CD8-positive, alpha-beta memory T cell (primary cell): ENCODE results near the gene ABCB10. TPM values are rescaled to one million over a fixed set of nuclear protein-coding genes. Genes with fewer than 3 reads are reported as not detected.

Source experiments
- CTCF ChIA-PET: fragments of 350-600 bp; sonication (Branson Sonifier 250); formaldehyde crosslinking; loops from one replicate; lab custom pipeline; 2021; ENCODE audit warnings: antibody characterized with exemption; lab: Charles Lee
- POLR2A ChIA-PET: fragments of 350-600 bp; sonication (Branson Sonifier 250); formaldehyde crosslinking; loops from one replicate; lab custom pipeline; 2021; ENCODE audit warnings: antibody characterized with exemption; lab: Charles Lee
- DNase-seq, 5 donors: peaks; one replicate each; pipeline versions ENCODE4 v3.0.0 to v3.0.0-alpha.2; 2020 to 2022; ENCODE audit warnings: mixed read lengths in 1 of 5
- H3K27ac ChIP-seq: one replicate; pipeline ENCODE4 v1.7.0; 2013; ENCODE audit warnings: low read depth, mild to moderate bottlenecking, low read length, moderate library complexity
- H3K27me3 ChIP-seq: 2 replicates; pipeline ENCODE4 v1.7.0; 2013; ENCODE audit warnings: low read length, mild to moderate bottlenecking; ENCODE audit not compliant: insufficient read depth, poor library complexity, severe bottlenecking
- H3K36me3 ChIP-seq: 2 replicates; pipeline ENCODE4 v1.7.0; 2013; ENCODE audit warnings: mild to moderate bottlenecking, low read length, moderate library complexity; ENCODE audit not compliant: insufficient read depth
- H3K4me1 ChIP-seq: 2 replicates; pipeline ENCODE4 v1.7.0; 2013; ENCODE audit warnings: mild to moderate bottlenecking, low read length, moderate library complexity; ENCODE audit not compliant: insufficient read depth
- H3K4me3 ChIP-seq: 2 replicates; pipeline ENCODE4 v1.7.0; 2013; ENCODE audit warnings: mild to moderate bottlenecking, low read length
- H3K9me3 ChIP-seq: 2 replicates; pipeline ENCODE4 v1.7.0; 2013; ENCODE audit warnings: mild to moderate bottlenecking, low read length
- H3K27ac Mint-ChIP-seq, 8 donors: one replicate each; pipeline ENCODE4 v1.8.0; 2020 to 2021; ENCODE audit warnings: mixed read lengths in 8 of 8, mild to moderate bottlenecking in 6 of 8, inconsistent platforms in 3 of 8, moderate library complexity in 3 of 8
- H3K27me3 Mint-ChIP-seq, 2 donors: one replicate each; pipeline ENCODE4 v1.8.0; 2020 to 2021; ENCODE audit warnings: mixed read lengths in 2 of 2, mild to moderate bottlenecking in 1 of 2, moderate library complexity in 1 of 2
- H3K36me3 Mint-ChIP-seq, 3 donors: one replicate each; pipeline ENCODE4 v1.8.0; 2020 to 2021; ENCODE audit warnings: mixed read lengths in 3 of 3, inconsistent platforms in 1 of 3, mild to moderate bottlenecking in 1 of 3
- H3K4me1 Mint-ChIP-seq, 3 donors: one replicate each; pipeline ENCODE4 v1.8.0; 2020 to 2021; ENCODE audit warnings: mixed read lengths in 3 of 3, inconsistent platforms in 1 of 3, mild to moderate bottlenecking in 1 of 3
- H3K4me3 Mint-ChIP-seq, 7 donors: one replicate each; pipeline ENCODE4 v1.8.0; 2020 to 2021; ENCODE audit warnings: mixed read lengths in 7 of 7, mild to moderate bottlenecking in 6 of 7, moderate library complexity in 4 of 7, inconsistent platforms in 2 of 7
- H3K9me3 Mint-ChIP-seq, 5 donors: one replicate each; pipeline ENCODE4 v1.8.0; 2020 to 2022; ENCODE audit warnings: mixed read lengths in 5 of 5, mild to moderate bottlenecking in 3 of 5, moderate library complexity in 2 of 5, inconsistent platforms in 1 of 5
- polyA plus RNA-seq: library from polyadenylated mRNA; unstranded; fragments of 300-500 nt; fragmentation: Illumina TruSeq; gene quantifications from one replicate; pipeline ENCODE4 v1.2.3, GENCODE V29; 2021
- total RNA-seq, 2 experiments: library from RNA; stranded (reverse); gene quantifications; one replicate each; pipeline ENCODE4 v1.2.3, GENCODE V29; 2021

Gene ABCB10
- total and polyA plus RNA-seq, 3 experiments from 2014 or later, result 11.1 to 48.0 (median 42.7) TPM

- no peak overlapping the region for H3K4me3 ChIP-seq
These were observed 20.7 kb upstream of the ABCB10 start for GRCh38 chr1:229579059-229579673.

GRCh38 chr1:229578168-229579058 is 19.9 kb upstream of the ABCB10 start:
- POLR2A ChIA-PET, result no interaction called here
- peaks cover 3% of the 10 kb centered on the region for H3K27me3 ChIP-seq
- peaks cover 4 to 14% of the 10 kb centered on the region in 2 donors for H3K27me3 Mint-ChIP-seq
- no peak for DNase-seq
- H3K36me3 Mint-ChIP-seq, result no peaks in the 10 kb centered on the region
- H3K4me1 ChIP-seq, result no peaks in the 10 kb centered on the region
- no peaks in the 10 kb centered on the region for H3K36me3 ChIP-seq
- CTCF ChIA-PET, result no interaction called here
- H3K27ac ChIP-seq, result no peak overlapping the region
- H3K4me3 Mint-ChIP-seq, result no peak overlapping the region
- peak overlapping the region in 1 of 8 donors; percentile 7 for H3K27ac Mint-ChIP-seq
- H3K4me1 Mint-ChIP-seq, result no peaks in the 10 kb centered on the region
- no peaks in the 10 kb centered on the region for H3K9me3 ChIP-seq
- H3K4me3 ChIP-seq, result no peak overlapping the region
- H3K9me3 Mint-ChIP-seq, result no peaks in the 10 kb centered on the region

More at GRCh38 chr1:229579059-229579673, 20.7 kb upstream of the ABCB10 start:
- CTCF ChIA-PET, result no interaction called here
- Histone ChIP-seq H3K4me1 (no peaks in the 10 kb centered on the region), H3K27ac (no peak overlapping the region), H3K9me3 (no peaks in the 10 kb centered on the region), H3K27me3 (peaks cover 3% of the 10 kb centered on the region), H3K36me3 (no peaks in the 10 kb centered on the region)
- POLR2A ChIA-PET, result no interaction called here
- no peaks in the 10 kb centered on the region for H3K36me3 Mint-ChIP-seq
- peaks cover 4 to 9% of the 10 kb centered on the region in 2 donors for H3K27me3 Mint-ChIP-seq
- no peaks in the 10 kb centered on the region for H3K9me3 Mint-ChIP-seq
- DNase-seq, result no peak
- peak overlapping the region in 2 of 8 donors; percentile 7 to 11 for H3K27ac Mint-ChIP-seq
- H3K4me3 Mint-ChIP-seq, result no peak overlapping the region
- H3K4me1 Mint-ChIP-seq, result no peaks in the 10 kb centered on the region

- Mint-ChIP-seq H3K4me3 (no peak overlapping the region), H3K27ac (no peak overlapping the region), H3K9me3 (no peaks in the 10 kb centered on the region), H3K36me3 (no peaks in the 10 kb centered on the region), H3K27me3 (peaks cover 4 to 13% of the 10 kb centered on the region in 2 donors), H3K4me1 (no peaks in the 10 kb centered on the region)
- POLR2A ChIA-PET, result no interaction called here
- DNase-seq, result no peak
- Histone ChIP-seq H3K36me3 (no peaks in the 10 kb centered on the region), H3K4me1 (no peaks in the 10 kb centered on the region), H3K27me3 (peaks cover 3% of the 10 kb centered on the region), H3K4me3 (no peak overlapping the region), H3K9me3 (no peaks in the 10 kb centered on the region), H3K27ac (no peak overlapping the region)
- CTCF ChIA-PET, result interaction anchor here (1.6 kb wide), 1 partner anchor 13 kb away, joined by 3 read pairs; no protein-coding TSS in a partner anchor
These were observed 16.4 kb upstream of the ABCB10 start for GRCh38 chr1:229574679-229575442.

- Histone ChIP-seq H3K4me1 (no peaks in the 10 kb centered on the region), H3K27ac (no peak overlapping the region), H3K4me3 (no peak overlapping the region), H3K9me3 (no peaks in the 10 kb centered on the region), H3K27me3 (no peaks in the 10 kb centered on the region), H3K36me3 (no peaks in the 10 kb centered on the region)
- Mint-ChIP-seq H3K27ac (peak overlapping the region in 1 of 8 donors; percentile 3), H3K4me1 (no peaks in the 10 kb centered on the region), H3K4me3 (no peak overlapping the region), H3K36me3 (no peaks in the 10 kb centered on the region), H3K27me3 (peaks cover 0 to 11% of the 10 kb centered on the region in 2 donors), H3K9me3 (no peaks in the 10 kb centered on the region)
- CTCF ChIA-PET, result no interaction called here
- POLR2A ChIA-PET, result no interaction called here
- no peak for DNase-seq
These were observed 13.8 kb upstream of the ABCB10 start for GRCh38 chr1:229572286-229572685.

GRCh38 chr1:229570891-229571516 is 12.5 kb upstream of the ABCB10 start:
- H3K9me3 Mint-ChIP-seq, result no peaks in the 10 kb centered on the region
- CTCF ChIA-PET, result no interaction called here
- H3K27me3 Mint-ChIP-seq, result peaks cover under 1 to 12% of the 10 kb centered on the region in 2 donors
- POLR2A ChIA-PET, result no interaction called here
- Histone ChIP-seq H3K27ac (no peak overlapping the region), H3K4me3 (no peak overlapping the region), H3K36me3 (no peaks in the 10 kb centered on the region), H3K9me3 (no peaks in the 10 kb centered on the region), H3K4me1 (no peaks in the 10 kb centered on the region), H3K27me3 (no peaks in the 10 kb centered on the region)
- no peak for DNase-seq
- no peaks in the 10 kb centered on the region for H3K36me3 Mint-ChIP-seq
- H3K27ac Mint-ChIP-seq, result no peak overlapping the region
- no peaks in the 10 kb centered on the region for H3K4me1 Mint-ChIP-seq
- no peak overlapping the region for H3K4me3 Mint-ChIP-seq

GRCh38 chr1:229570305-229570704 is 11.8 kb upstream of the ABCB10 start:
- no peaks in the 10 kb centered on the region for H3K9me3 Mint-ChIP-seq
- H3K36me3 Mint-ChIP-seq, result no peaks in the 10 kb centered on the region
- H3K27me3 Mint-ChIP-seq, result peaks cover 3 to 12% of the 10 kb centered on the region in 2 donors
- CTCF ChIA-PET, result no interaction called here
- no peaks in the 10 kb centered on the region for H3K4me1 Mint-ChIP-seq
- POLR2A ChIA-PET, result no interaction called here
- Histone ChIP-seq H3K4me3 (no peak overlapping the region), H3K27ac (no peak overlapping the region), H3K9me3 (no peaks in the 10 kb centered on the region), H3K4me1 (no peaks in the 10 kb centered on the region), H3K27me3 (no peaks in the 10 kb centered on the region), H3K36me3 (no peaks in the 10 kb centered on the region)
- H3K4me3 Mint-ChIP-seq, result no peak overlapping the region
- DNase-seq, result no peak
- H3K27ac Mint-ChIP-seq, result no peak overlapping the region

- CTCF ChIA-PET, result no interaction called here
- no peak overlapping the region for H3K27ac Mint-ChIP-seq
- no peak overlapping the region for H3K4me3 ChIP-seq
- no peaks in the 10 kb centered on the region for H3K4me1 ChIP-seq
- H3K4me3 Mint-ChIP-seq, result no peak overlapping the region
- H3K4me1 Mint-ChIP-seq, result no peaks in the 10 kb centered on the region
- H3K27me3 ChIP-seq, result no peaks in the 10 kb centered on the region
- POLR2A ChIA-PET, result no interaction called here
- H3K27me3 Mint-ChIP-seq, result peaks cover 3 to 5% of the 10 kb centered on the region in 2 donors
- no peak for DNase-seq
- no peaks in the 10 kb centered on the region for H3K9me3 Mint-ChIP-seq
- no peaks in the 10 kb centered on the region for H3K36me3 Mint-ChIP-seq
- no peaks in the 10 kb centered on the region for H3K9me3 ChIP-seq
- H3K36me3 ChIP-seq, result no peaks in the 10 kb centered on the region
- H3K27ac ChIP-seq, result no peak overlapping the region
These were observed 8.8 kb upstream of the ABCB10 start for GRCh38 chr1:229567109-229567868.
